Stimulated activated naive B cell treated with anti-CD40 and anti-IgM and Interleukin-4, amounts not matched to agents 10 μg/mL and 1 μg/mL and 100 μg/mL, for 72 hours (primary cell): ENCODE data around the gene KIAA0930.
"Not testable (repeated sequence)": the region's sequence is repeated elsewhere in the genome, so short reads cannot be mapped to it uniquely, and the experiment has no call there.

Experiments
- ATAC-seq, 2 donors: fragments of 150-1000 bp; cut with Tn5 transposase; replicated peaks; 2 replicates each; pipeline ENCODE4 v1.10.0; 2021; ENCODE audit warnings: moderate library complexity in 1 of 2
- DNase-seq: peaks from one replicate; pipeline ENCODE4 v3.0.0; 2021
- H3K27ac Mint-ChIP-seq: one replicate; pipeline ENCODE4 v1.8.0; 2022; ENCODE audit warnings: mild to moderate bottlenecking, mixed read lengths
- H3K27me3 Mint-ChIP-seq, 2 donors: one replicate each; pipeline ENCODE4 v1.8.0; 2022; ENCODE audit warnings: mixed read lengths in 2 of 2
- H3K36me3 Mint-ChIP-seq, 2 donors: one replicate each; pipeline ENCODE4 v1.8.0; 2022; ENCODE audit warnings: mixed read lengths in 2 of 2, mild to moderate bottlenecking in 1 of 2
- H3K4me1 Mint-ChIP-seq, 2 donors: one replicate each; pipeline ENCODE4 v1.8.0; 2022; ENCODE audit warnings: mixed read lengths in 2 of 2, mild to moderate bottlenecking in 1 of 2
- H3K4me3 Mint-ChIP-seq, 2 donors: one replicate each; pipeline ENCODE4 v1.8.0; 2022; ENCODE audit warnings: mild to moderate bottlenecking in 2 of 2, mixed read lengths in 2 of 2, moderate library complexity in 1 of 2
- H3K9me3 Mint-ChIP-seq, 2 donors: one replicate each; pipeline ENCODE4 v1.8.0; 2022; ENCODE audit warnings: mixed read lengths in 2 of 2, mild to moderate bottlenecking in 1 of 2

KIAA0930 gene

DNA sequence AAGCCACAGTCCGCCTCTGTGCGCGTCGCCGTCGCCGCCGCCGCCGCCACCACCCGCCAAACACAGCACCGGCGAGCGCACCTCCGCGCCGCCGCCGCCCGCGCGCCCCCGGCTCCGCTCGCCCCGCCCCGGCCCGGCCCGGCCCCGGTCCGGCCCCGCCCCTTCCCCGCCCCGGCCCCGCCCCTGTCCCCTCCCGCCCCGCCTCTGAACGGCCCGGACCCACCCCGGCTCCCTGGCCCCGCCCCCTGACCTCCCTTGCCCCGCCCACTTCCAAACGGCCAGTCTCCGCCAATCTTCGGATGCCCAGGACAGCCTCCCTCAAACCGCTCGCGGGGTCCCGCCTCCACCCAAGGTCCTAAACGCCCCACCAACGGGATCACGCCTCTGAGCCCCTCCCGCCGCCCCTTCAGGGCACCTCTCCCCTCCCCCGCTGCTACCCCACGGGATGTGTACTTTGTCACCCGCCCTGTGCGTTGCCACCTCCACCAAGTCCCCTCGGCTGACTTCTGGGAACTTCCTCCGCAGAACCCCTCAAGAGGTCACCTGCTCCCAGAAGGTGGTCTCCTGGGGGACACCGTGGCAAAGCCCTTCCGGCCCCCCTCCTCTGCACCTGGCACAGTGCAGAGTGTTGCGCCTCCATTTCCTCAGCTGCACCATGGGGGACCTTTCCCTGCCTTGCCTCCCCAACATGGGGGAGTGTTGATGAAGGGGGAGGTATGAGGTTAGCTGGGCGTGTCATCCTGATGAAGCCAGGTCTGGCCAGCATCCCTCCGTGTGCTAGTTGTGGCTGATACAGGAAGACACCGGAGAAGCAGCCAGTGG is at the start of gene KIAA0930:
TSS of gene KIAA0930 (minus strand) at position 85 of the 822 bp plus-strand sequence. CDS start 191 bp downstream, outside the sequence.
- no peaks in the 10 kb centered on the region for H3K27me3 Mint-ChIP-seq
- peak within 1 kb of the TSS; percentile 89 to 91 for H3K4me3 Mint-ChIP-seq
- ATAC-seq: peak; percentile 66 to 67
- no peaks in the 10 kb centered on the region for H3K9me3 Mint-ChIP-seq
- peak within 1 kb of the TSS; percentile 92 for H3K27ac Mint-ChIP-seq
- peaks cover 32 to 61% of the 10 kb centered on the region in 2 donors for H3K4me1 Mint-ChIP-seq
- H3K36me3 Mint-ChIP-seq: peaks cover 2 to 6% of the 10 kb centered on the region in 2 donors
- DNase-seq: peak; percentile 62

DNA sequence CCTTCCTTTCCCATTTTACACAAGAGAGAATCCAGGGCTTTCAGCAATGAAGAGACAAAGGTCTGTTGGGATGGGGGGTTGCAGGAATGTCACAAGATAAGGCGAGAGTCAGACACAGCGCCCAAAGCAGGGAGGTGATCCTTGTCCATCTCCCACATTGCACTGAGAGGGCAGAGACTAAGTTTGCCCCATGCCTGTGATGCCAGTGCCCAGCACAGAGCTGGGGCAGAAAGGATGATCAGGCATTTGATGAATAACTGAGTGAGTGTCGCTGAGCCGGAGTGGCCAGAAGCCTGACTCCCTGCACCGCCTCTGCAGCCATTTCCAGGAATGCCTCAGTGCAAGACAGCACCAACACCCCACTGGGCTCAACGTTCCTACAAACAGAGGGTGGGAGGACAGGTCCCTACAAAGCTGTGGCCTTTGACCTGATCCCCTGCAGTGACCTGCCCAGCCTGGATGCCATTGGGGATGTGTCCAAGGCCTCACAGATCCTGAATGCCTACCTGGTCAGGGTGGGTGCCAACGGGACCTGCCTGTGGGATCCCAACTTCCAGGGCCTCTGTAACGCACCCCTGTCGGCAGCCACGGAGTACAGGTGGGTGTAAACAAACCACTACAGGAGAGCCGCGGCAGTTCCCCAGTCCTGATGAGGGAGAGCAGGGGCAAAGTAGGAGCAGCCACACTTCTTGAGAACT is 46.3 kb upstream of the KIAA0930 start:
- H3K27ac Mint-ChIP-seq: no peak overlapping the region
- DNase-seq (no peak), ATAC-seq (no peak)
- H3K36me3 Mint-ChIP-seq: peaks cover 0 to 3% of the 10 kb centered on the region in 2 donors
- H3K4me1 Mint-ChIP-seq: peaks cover 31 to 54% of the 10 kb centered on the region in 2 donors
- peaks cover 2 to 3% of the 10 kb centered on the region in 2 donors for H3K27me3 Mint-ChIP-seq
- no peak overlapping the region for H3K4me3 Mint-ChIP-seq
- H3K9me3 Mint-ChIP-seq: no peaks in the 10 kb centered on the region

DNA sequence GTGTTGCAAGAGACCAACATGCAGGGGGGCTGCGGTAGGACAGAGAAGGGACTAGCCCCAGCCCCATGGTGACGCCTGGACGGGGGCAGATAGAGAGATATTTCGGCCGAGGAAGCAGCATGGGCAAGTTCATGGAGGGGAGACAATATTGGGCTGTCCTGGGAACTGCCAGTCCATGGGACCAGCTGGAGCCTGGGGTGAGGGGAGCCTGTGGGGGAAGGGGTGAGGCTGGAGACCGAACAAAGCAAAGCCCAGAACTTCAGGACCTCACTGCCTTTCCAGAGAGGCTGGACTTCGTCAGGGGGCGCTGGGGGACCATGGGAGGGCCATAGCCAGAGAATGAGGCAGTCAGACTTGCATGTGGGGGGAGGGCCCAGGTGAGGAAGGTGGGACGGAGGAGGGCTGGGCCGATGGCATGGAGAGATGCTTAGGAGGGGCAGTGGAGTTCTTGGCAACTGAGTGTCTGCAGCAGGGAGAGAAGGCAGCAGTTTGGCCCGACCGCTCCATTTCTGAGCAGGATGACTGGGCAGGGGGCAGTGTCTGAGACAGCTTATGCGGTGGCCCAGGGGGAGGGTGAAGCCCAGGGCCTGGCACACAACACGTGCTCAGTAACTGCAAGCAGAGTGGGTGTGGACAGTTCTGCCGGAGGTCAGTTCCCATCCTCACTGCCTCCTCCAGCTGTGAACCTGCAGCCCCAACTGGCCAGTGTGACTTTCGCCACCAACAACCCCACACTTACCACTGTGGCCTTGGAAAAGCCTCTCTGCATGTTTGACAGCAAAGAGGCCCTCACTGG is 44.8 kb upstream of the KIAA0930 start:
- peak overlapping the region; percentile 63 to 68 for H3K4me3 Mint-ChIP-seq
- peak overlapping the region; percentile 31 for H3K27ac Mint-ChIP-seq
- ATAC-seq (no peak), DNase-seq (no peak)
- peaks cover 6 to 7% of the 10 kb centered on the region in 2 donors for H3K27me3 Mint-ChIP-seq
- peaks cover 0 to 3% of the 10 kb centered on the region in 2 donors for H3K36me3 Mint-ChIP-seq
- H3K9me3 Mint-ChIP-seq: no peaks in the 10 kb centered on the region
- peaks cover 34 to 68% of the 10 kb centered on the region in 2 donors for H3K4me1 Mint-ChIP-seq

DNA sequence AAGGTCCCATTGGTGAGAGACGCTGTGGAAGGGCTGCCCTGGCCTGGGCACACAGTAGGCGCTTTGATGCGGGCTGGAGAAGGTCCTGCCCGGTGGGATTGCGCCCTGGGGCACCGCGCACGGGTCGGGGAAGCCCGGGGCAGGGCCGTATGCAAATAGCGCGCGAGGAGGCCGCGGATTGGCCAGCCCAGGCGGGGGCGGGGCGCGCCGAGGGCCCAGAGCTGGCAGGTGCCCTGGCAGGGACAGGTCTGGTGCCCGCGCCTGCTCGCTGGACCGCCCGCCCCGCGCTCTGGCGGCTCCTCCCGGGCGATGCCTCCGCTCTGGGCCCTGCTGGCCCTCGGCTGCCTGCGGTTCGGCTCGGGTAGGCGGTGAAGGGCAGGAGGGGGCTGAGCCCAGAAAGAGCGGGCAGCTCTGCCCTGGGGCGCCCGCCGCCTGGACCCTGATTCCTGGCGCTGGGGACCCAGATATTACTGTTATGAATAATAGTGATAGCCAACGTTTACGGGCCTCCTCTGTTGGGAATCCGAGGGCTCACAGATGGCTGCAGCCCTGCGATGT is 44.1 kb upstream of the KIAA0930 start, which contains the start of gene UPK3A:
TSS of gene UPK3A (plus strand) at position 245 of the 558 bp plus-strand sequence. CDS start at position 310, 65 bp downstream.
- no peaks in the 10 kb centered on the region for H3K9me3 Mint-ChIP-seq
- peak; percentile 69 for DNase-seq
- H3K4me3 Mint-ChIP-seq: peak within 1 kb of the TSS; percentile 63 to 68
- peaks cover 6 to 7% of the 10 kb centered on the region in 2 donors for H3K27me3 Mint-ChIP-seq
- peaks cover 34 to 74% of the 10 kb centered on the region in 2 donors for H3K4me1 Mint-ChIP-seq
- peak within 1 kb of the TSS; percentile 31 for H3K27ac Mint-ChIP-seq
- ATAC-seq: peak; percentile 75 to 78
- H3K36me3 Mint-ChIP-seq: peaks cover 0 to 3% of the 10 kb centered on the region in 2 donors

DNA sequence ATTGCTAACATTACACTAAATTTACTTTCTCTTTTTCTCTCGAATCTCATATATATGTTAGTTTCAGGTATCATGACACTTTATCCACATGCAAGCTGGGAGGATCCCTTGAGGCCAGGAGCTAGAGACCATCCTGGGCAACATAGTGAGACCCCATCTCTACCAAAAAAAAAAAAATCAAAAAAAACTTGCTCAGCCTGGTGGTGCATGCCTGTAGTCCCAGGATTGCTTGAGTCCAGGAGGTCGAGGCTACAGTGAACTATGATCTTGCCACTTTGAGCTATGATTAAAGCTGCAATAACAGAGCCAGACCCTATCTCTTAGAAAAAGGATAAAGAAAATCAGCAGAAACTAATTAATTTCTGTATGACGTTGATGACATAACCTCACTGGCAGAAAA is 40.3 kb upstream of the KIAA0930 start:
- H3K36me3 Mint-ChIP-seq: no peaks in the 10 kb centered on the region
- DNase-seq (no peak), ATAC-seq (no peak)
- H3K4me1 Mint-ChIP-seq: peaks cover 13 to 49% of the 10 kb centered on the region in 2 donors
- H3K4me3 Mint-ChIP-seq: no peak overlapping the region
- no peaks in the 10 kb centered on the region for H3K9me3 Mint-ChIP-seq
- peaks cover 6 to 7% of the 10 kb centered on the region in 2 donors for H3K27me3 Mint-ChIP-seq
- H3K27ac Mint-ChIP-seq: peak overlapping the region; percentile 22

DNA sequence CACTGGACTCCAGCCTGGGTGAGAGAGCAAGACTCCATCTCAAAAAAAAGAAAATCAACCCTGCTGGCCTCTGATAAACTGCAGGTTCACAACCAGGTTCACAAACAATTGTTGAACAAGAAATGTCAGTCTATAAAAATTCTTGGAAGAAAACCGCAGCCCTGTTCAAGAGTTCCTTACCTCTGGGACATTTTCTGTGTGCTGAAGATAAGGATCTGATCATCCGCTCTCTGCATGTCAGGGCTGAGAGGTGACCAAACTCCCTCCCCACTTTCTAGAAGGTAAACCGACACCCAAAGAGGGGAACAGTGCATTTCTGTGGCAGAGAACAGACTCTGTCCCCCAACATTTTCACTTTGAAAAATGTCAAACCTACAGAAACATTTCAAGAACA is 39.9 kb upstream of the KIAA0930 start:
- no peak for ATAC-seq
- H3K27ac Mint-ChIP-seq: peak overlapping the region; percentile 22

DNA sequence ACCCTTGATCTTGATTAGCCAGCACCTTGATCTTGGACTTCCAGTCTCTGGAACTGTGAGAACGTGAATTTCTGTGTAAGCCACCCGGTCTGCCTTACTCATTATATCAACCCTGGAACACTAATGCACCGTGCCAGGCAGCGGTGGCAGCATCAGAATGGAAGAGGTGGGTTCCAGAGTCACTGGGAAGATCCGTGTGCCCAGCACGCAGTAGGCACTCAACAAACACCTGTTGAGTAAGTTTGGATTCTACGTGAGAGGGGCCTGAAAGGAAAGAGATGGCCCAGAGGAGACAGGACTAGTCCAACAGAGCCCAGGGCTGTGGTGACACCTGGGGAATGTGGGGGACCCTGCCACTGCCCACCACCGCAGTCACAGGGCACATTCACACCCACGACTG is 37.4 kb upstream of the KIAA0930 start:
- no peak overlapping the region for H3K27ac Mint-ChIP-seq
- peaks cover 10 to 21% of the 10 kb centered on the region in 2 donors for H3K27me3 Mint-ChIP-seq
- DNase-seq (no peak), ATAC-seq (no peak)
- H3K36me3 Mint-ChIP-seq: no peaks in the 10 kb centered on the region
- no peaks in the 10 kb centered on the region for H3K9me3 Mint-ChIP-seq
- no peak overlapping the region for H3K4me3 Mint-ChIP-seq
- H3K4me1 Mint-ChIP-seq: peaks cover 3 to 28% of the 10 kb centered on the region in 2 donors

More for the DNA sequence above, 39.9 kb upstream of the KIAA0930 start:
- Mint-ChIP-seq H3K4me1 (peaks cover 9 to 44% of the 10 kb centered on the region in 2 donors), H3K4me3 (no peak overlapping the region), H3K36me3 (no peaks in the 10 kb centered on the region), H3K27me3 (peaks cover 6 to 7% of the 10 kb centered on the region in 2 donors), H3K9me3 (no peaks in the 10 kb centered on the region)
- DNase-seq: no peak

DNA sequence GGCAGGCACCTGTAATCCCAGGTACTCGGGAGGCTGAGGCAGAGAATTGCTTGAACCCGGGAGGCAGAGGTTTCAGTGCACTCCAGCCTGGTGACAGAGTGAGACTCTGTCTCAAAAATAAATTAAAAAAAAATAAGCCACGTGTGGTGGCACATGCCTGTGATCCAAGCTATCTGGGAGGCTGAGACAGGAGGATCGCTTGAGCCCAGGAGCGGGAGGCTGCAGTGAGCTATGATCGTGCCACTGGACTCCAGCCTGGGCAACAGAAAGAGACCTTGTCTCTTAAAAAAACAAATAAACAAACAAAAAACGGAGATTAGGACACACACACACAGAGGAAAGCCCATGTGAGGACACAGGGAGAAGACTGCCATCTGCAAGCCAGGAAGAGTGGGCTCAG is 37.0 kb upstream of the KIAA0930 start:
- H3K27me3 Mint-ChIP-seq: peaks cover 10 to 21% of the 10 kb centered on the region in 2 donors
- ATAC-seq, H3K4me3 Mint-ChIP-seq, H3K9me3 Mint-ChIP-seq, DNase-seq, H3K36me3 Mint-ChIP-seq: not testable (repeated sequence)
- H3K4me1 Mint-ChIP-seq: peaks cover 3 to 28% of the 10 kb centered on the region in 2 donors
- peak overlapping the region; percentile 31 for H3K27ac Mint-ChIP-seq

DNA sequence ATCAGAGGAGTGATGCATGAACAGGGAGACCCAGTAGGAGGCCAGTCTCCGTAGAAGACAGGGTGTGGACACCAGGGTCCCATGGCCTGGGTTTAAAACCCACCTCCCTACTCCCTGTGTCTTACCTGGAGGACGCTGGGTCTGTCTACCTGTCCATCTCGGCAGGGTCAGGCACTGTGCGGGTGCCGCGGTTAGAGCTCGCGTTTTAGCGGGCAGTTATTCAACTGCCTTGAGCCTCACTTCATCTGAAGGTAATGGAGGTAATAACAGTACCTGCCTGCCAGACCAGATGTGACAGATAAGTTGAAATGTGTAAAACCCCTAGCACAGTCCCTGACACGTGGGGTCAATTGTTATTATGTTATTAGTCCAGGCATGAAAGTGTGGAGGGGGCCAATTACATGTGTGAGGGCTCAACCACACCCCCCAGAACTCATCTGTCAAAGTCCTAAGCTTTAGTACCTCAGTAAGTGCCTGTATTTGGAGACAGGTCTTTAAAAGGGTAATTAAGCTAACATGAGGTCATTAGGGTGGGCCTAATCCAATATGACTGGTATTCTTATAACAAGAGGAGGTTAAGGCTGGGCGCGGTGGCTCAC is 35.9 kb upstream of the KIAA0930 start:
- Mint-ChIP-seq H3K36me3 (no peaks in the 10 kb centered on the region), H3K27me3 (peaks cover 9 to 20% of the 10 kb centered on the region in 2 donors), H3K9me3 (no peaks in the 10 kb centered on the region), H3K4me3 (no peak overlapping the region), H3K27ac (no peak overlapping the region), H3K4me1 (peaks cover 0 to 21% of the 10 kb centered on the region in 2 donors)
- DNase-seq (no peak), ATAC-seq (no peak)

DNA sequence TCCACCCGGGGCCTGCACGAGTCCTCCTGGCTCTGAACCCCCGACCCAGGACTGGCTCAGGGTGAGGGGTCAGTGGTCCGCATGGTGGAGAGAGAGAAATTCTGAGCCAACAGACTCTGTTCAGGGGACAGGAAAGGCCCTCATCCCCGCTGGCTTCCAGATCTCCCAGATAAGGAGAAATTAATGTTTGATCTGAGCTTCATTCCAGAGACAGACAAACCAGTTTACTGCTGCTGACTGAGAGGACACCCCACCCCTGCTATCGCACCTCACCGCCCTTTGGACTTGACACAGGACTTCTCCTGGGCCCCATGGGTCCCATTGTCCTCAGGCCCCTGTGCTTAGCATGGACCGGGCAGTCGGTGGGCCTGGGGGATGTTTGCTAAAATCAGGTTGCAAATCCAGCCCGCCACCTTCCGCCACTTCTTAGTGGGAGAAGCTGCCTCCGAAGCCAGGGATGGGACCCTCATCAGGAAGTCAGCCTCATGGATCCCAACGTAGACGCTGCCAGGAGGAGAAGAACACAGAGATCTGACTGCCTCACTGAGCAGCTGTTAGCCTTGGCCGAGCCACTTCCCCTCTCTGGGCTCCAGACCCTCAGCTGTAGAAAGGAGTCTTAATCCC is 32.9 kb upstream of the KIAA0930 start:
- no peak for DNase-seq
- H3K4me3 Mint-ChIP-seq: no peak overlapping the region
- peaks cover 6% of the 10 kb centered on the region in 2 donors for H3K4me1 Mint-ChIP-seq
- peaks cover 16 to 36% of the 10 kb centered on the region in 2 donors for H3K27me3 Mint-ChIP-seq
- no peak for ATAC-seq
- H3K9me3 Mint-ChIP-seq: no peaks in the 10 kb centered on the region
- no peaks in the 10 kb centered on the region for H3K36me3 Mint-ChIP-seq
- H3K27ac Mint-ChIP-seq: no peak overlapping the region

DNA sequence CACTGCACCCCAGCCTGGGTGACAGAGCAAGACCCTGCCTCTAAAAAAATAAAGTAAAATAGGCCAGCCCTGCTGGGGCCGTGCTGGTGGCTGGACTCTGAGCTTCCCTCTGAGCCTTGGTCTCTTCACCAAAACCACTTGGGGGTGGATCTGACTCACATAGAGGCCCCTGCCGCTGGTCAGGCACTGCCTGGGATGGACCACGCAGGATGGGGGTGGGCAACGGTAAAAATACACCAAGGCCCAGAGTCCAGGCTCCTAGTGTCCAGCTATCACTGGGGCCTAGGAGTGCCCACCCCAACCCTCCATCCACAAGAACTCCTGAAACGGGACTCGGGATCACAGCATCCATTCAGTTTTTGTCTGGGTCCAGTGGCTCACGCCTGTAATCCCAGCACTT is 31.8 kb upstream of the KIAA0930 start:
- no peaks in the 10 kb centered on the region for H3K36me3 Mint-ChIP-seq
- ATAC-seq: no peak
- no peaks in the 10 kb centered on the region for H3K9me3 Mint-ChIP-seq

DNA sequence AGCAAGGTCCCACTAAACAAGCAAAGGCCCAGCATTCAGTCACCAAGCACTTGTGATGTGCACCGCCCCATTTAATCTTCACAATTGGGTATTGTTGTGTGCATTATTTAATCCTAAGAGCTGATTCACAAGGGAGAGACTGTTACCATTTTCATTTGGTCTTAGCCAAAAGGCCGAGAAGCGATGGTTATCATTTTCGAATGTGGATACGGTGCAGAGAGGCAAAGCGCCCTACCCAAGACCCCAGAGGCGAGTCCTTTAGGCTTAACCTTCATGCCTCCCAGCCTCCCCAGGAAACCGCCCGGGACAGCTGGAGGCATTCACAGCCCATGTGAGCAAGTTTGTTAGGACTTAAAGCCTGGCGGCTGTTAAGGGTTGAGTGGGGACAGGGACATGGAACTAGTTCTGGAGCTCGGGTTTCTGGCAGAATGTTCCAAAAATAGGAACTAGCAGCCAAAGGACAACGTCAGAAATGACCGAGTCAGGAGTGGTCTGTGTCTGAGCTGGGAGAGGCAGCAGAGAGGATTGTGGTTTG is 31.0 kb upstream of the KIAA0930 start:
- Mint-ChIP-seq H3K4me3 (no peak overlapping the region), H3K27me3 (peaks cover 16 to 36% of the 10 kb centered on the region in 2 donors), H3K9me3 (no peaks in the 10 kb centered on the region), H3K27ac (no peak overlapping the region), H3K4me1 (peaks cover 6 to 9% of the 10 kb centered on the region in 2 donors), H3K36me3 (no peaks in the 10 kb centered on the region)
- DNase-seq (no peak), ATAC-seq (no peak)

More for the DNA sequence above, 31.8 kb upstream of the KIAA0930 start:
- Mint-ChIP-seq H3K27ac (no peak overlapping the region), H3K4me3 (no peak overlapping the region), H3K27me3 (peaks cover 16 to 36% of the 10 kb centered on the region in 2 donors), H3K4me1 (peaks cover 6 to 9% of the 10 kb centered on the region in 2 donors)
- no peak for DNase-seq
